ENCODE results near the gene PHACTR1. TPM values are rescaled to one million over a fixed set of nuclear protein-coding genes. Genes with fewer than 3 reads are reported as not detected.

PHACTR1 gene
- total RNA-seq, 1 donor from 2014 or later, result 8.5 TPM

GRCh38 chr6:12873691-12874090, 157.1 kb downstream of the PHACTR1 start:
- H3K27me3 ChIP-seq (ENCODE audit: insufficient read depth, low read length), result no peaks in the 10 kb centered on the region
- Mint-ChIP-seq H3K36me3 (ENCODE audit: low read depth, unreplicated experiment) (peaks cover 2% of the 10 kb centered on the region), H3K4me1 (ENCODE audit: low read depth, unreplicated experiment) (no peaks in the 10 kb centered on the region)

GRCh38 chr6:12875051-12875450, 158.5 kb downstream of the PHACTR1 start:
- Histone ChIP-seq H3K27me3 (ENCODE audit: insufficient read depth, low read length) (no peaks in the 10 kb centered on the region), H3K4me1 (ENCODE audit: insufficient read depth, low read length) (peaks cover 7% of the 10 kb centered on the region), H3K4me2 (ENCODE audit: low read length) (peak overlapping the region; percentile 20), H3K9me3 (ENCODE audit: insufficient read depth, low read depth, low read length) (no peaks in the 10 kb centered on the region), H3K36me3 (ENCODE audit: insufficient read depth, low read length) (no peaks in the 10 kb centered on the region), H2AFZ (ENCODE audit: low read depth, low read length) (no peak overlapping the region), H3K9ac (ENCODE audit: low read length) (no peak overlapping the region), H3K79me2 (ENCODE audit: insufficient read depth, low read length) (no peaks in the 10 kb centered on the region), H4K20me1 (ENCODE audit: insufficient read depth, low read length) (no peaks in the 10 kb centered on the region), H3K27ac (ENCODE audit: low read depth, low read length) (peak overlapping the region; percentile 32), H3K4me3 (ENCODE audit: insufficient read depth, low read depth, low read length) (no peak overlapping the region)
- no peaks in the 10 kb centered on the region for H3K4me1 Mint-ChIP-seq (ENCODE audit: low read depth, unreplicated experiment)
- peak; percentile 71 for FAIRE-seq
- peak; percentile 70 for DNase-seq (ENCODE audit: low read depth)
- no peaks in the 10 kb centered on the region for H3K9me3 Mint-ChIP-seq (ENCODE audit: unreplicated experiment)
- TF ChIP-seq EZH2 (IDR thresholded peaks at IDR 0.05; ENCODE audit: insufficient read depth, low read length), result no peak
- TF ChIP-seq CTCF (IDR thresholded peaks at IDR 0.05; ENCODE audit: insufficient read depth, low read depth, low read length), result no peak
- peaks cover 2% of the 10 kb centered on the region for H3K36me3 Mint-ChIP-seq (ENCODE audit: low read depth, unreplicated experiment)
- no peak overlapping the region for H3K27ac Mint-ChIP-seq (ENCODE audit: unreplicated experiment)
- H3K27me3 Mint-ChIP-seq (ENCODE audit: low read depth, unreplicated experiment), result peaks cover 8% of the 10 kb centered on the region
- no peak overlapping the region for H3K4me3 Mint-ChIP-seq (ENCODE audit: unreplicated experiment)

More at GRCh38 chr6:12873691-12874090, 157.1 kb downstream of the PHACTR1 start:
- Mint-ChIP-seq H3K27me3 (ENCODE audit: low read depth, unreplicated experiment) (peaks cover 5% of the 10 kb centered on the region), H3K4me3 (ENCODE audit: unreplicated experiment) (no peak overlapping the region), H3K27ac (ENCODE audit: unreplicated experiment) (no peak overlapping the region), H3K9me3 (ENCODE audit: unreplicated experiment) (no peaks in the 10 kb centered on the region)
- DNase-seq (ENCODE audit: low read depth) (no peak), FAIRE-seq (no peak)
- Histone ChIP-seq H3K4me1 (ENCODE audit: insufficient read depth, low read length) (peaks cover 7% of the 10 kb centered on the region), H3K4me2 (ENCODE audit: low read length) (no peak overlapping the region), H3K9me3 (ENCODE audit: insufficient read depth, low read depth, low read length) (no peaks in the 10 kb centered on the region), H3K4me3 (ENCODE audit: insufficient read depth, low read depth, low read length) (no peak overlapping the region), H2AFZ (ENCODE audit: low read depth, low read length) (no peak overlapping the region), H4K20me1 (ENCODE audit: insufficient read depth, low read length) (no peaks in the 10 kb centered on the region), H3K27ac (ENCODE audit: low read depth, low read length) (no peak overlapping the region), H3K9ac (ENCODE audit: low read length) (no peak overlapping the region), H3K36me3 (ENCODE audit: insufficient read depth, low read length) (no peaks in the 10 kb centered on the region), H3K79me2 (ENCODE audit: insufficient read depth, low read length) (no peaks in the 10 kb centered on the region)
- TF ChIP-seq CTCF (IDR thresholded peaks at IDR 0.05; ENCODE audit: insufficient read depth, low read depth, low read length), result no peak
- no peak for TF ChIP-seq EZH2 (IDR thresholded peaks at IDR 0.05; ENCODE audit: insufficient read depth, low read length)

GRCh38 chr6:12878741-12879140, 162.2 kb downstream of the PHACTR1 start:
- Histone ChIP-seq H4K20me1 (ENCODE audit: insufficient read depth, low read length) (no peaks in the 10 kb centered on the region), H3K9ac (ENCODE audit: low read length) (no peak overlapping the region), H3K79me2 (ENCODE audit: insufficient read depth, low read length) (no peaks in the 10 kb centered on the region), H3K27ac (ENCODE audit: low read depth, low read length) (no peak overlapping the region), H3K4me1 (ENCODE audit: insufficient read depth, low read length) (peaks cover 7% of the 10 kb centered on the region), H3K4me2 (ENCODE audit: low read length) (no peak overlapping the region), H3K9me3 (ENCODE audit: insufficient read depth, low read depth, low read length) (no peaks in the 10 kb centered on the region), H3K27me3 (ENCODE audit: insufficient read depth, low read length) (no peaks in the 10 kb centered on the region), H2AFZ (ENCODE audit: low read depth, low read length) (no peak overlapping the region), H3K36me3 (ENCODE audit: insufficient read depth, low read length) (no peaks in the 10 kb centered on the region), H3K4me3 (ENCODE audit: insufficient read depth, low read depth, low read length) (no peak overlapping the region)
- TF ChIP-seq CTCF (IDR thresholded peaks at IDR 0.05; ENCODE audit: insufficient read depth, low read depth, low read length), result no peak
- TF ChIP-seq EZH2 (IDR thresholded peaks at IDR 0.05; ENCODE audit: insufficient read depth, low read length), result no peak
- Mint-ChIP-seq H3K4me1 (ENCODE audit: low read depth, unreplicated experiment) (no peaks in the 10 kb centered on the region), H3K36me3 (ENCODE audit: low read depth, unreplicated experiment) (peaks cover 2% of the 10 kb centered on the region), H3K27ac (ENCODE audit: unreplicated experiment) (no peak overlapping the region), H3K27me3 (ENCODE audit: low read depth, unreplicated experiment) (peaks cover 6% of the 10 kb centered on the region), H3K9me3 (ENCODE audit: unreplicated experiment) (no peaks in the 10 kb centered on the region), H3K4me3 (ENCODE audit: unreplicated experiment) (no peak overlapping the region)
- no peak for DNase-seq (ENCODE audit: low read depth)
- FAIRE-seq, result no peak

Data from astrocyte (in vitro differentiated cells and primary cell).